ENCODE data around the gene ULK4.

ULK4 gene

DNA sequence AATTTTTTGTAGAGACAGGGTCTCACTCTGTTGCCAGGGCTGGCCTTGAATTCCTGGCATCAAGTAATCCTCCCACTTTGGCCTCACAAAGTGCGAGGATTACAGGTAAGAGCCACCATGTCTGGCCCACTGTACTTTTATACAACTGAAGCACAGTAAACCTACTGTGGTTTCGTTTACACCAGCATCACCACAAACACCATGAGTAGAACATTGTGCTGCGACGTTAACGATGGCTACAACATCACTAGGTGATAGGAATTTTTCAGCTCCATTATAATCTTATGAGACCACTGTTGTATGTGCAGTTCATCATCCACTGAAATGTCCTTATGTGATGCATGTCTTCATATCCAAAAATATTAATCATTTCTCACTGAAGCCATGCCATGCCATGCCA is 750.9 kb downstream of the ULK4 start:
- no peaks in the 10 kb centered on the region for H3K27me3 ChIP-seq (replicated peaks)
- H3K36me3 ChIP-seq (replicated peaks), result no peaks in the 10 kb centered on the region
- no peak for DNase-seq
- H3K27ac ChIP-seq, result no peak overlapping the region
- no peak overlapping the region for H3K4me3 ChIP-seq (ENCODE audit: low read depth, low read length)
- in situ Hi-C loops (cut with HindIII; ENCODE audit: low pct_ligation_motif_present, low sequenced_read_pairs), result no loop called here
- TF ChIP-seq, protein P1, sequence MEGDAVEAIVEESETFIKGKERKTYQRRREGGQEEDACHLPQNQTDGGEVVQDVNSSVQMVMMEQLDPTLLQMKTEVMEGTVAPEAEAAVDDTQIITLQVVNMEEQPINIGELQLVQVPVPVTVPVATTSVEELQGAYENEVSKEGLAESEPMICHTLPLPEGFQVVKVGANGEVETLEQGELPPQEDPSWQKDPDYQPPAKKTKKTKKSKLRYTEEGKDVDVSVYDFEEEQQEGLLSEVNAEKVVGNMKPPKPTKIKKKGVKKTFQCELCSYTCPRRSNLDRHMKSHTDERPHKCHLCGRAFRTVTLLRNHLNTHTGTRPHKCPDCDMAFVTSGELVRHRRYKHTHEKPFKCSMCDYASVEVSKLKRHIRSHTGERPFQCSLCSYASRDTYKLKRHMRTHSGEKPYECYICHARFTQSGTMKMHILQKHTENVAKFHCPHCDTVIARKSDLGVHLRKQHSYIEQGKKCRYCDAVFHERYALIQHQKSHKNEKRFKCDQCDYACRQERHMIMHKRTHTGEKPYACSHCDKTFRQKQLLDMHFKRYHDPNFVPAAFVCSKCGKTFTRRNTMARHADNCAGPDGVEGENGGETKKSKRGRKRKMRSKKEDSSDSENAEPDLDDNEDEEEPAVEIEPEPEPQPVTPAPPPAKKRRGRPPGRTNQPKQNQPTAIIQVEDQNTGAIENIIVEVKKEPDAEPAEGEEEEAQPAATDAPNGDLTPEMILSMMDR (IDR thresholded peaks at IDR 0.05; ENCODE audit: low read depth, low read length, missing control alignments), result no peak

DNA sequence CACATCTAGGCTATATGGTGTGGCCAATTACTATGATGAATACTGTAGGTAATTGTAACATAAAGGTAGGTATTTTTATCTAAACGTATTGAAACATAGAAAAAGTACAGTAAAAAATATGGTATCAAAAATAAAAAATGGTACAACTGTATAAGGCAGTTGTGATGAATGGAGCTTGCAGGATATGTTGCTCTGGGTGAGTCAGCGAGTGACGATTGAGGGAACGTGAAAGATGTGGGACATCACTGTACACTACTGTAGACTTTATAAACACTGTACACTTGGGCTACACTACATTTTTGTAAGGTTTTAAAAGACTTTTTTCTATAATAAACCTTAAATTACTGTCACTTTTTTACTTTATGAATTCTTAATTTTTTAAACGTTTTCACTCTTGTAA is 752.3 kb downstream of the ULK4 start:
- DNase-seq, result peak; percentile 42
- H3K4me3 ChIP-seq (ENCODE audit: low read depth, low read length), result no peak overlapping the region
- in situ Hi-C loops (cut with HindIII; ENCODE audit: low pct_ligation_motif_present, low sequenced_read_pairs), result no loop called here
- no peak overlapping the region for H3K27ac ChIP-seq
- TF ChIP-seq, protein P1 (IDR thresholded peaks at IDR 0.05; ENCODE audit: low read depth, low read length, missing control alignments), result no peak
- H3K36me3 ChIP-seq (replicated peaks), result no peaks in the 10 kb centered on the region
- no peaks in the 10 kb centered on the region for H3K27me3 ChIP-seq (replicated peaks)

DNA sequence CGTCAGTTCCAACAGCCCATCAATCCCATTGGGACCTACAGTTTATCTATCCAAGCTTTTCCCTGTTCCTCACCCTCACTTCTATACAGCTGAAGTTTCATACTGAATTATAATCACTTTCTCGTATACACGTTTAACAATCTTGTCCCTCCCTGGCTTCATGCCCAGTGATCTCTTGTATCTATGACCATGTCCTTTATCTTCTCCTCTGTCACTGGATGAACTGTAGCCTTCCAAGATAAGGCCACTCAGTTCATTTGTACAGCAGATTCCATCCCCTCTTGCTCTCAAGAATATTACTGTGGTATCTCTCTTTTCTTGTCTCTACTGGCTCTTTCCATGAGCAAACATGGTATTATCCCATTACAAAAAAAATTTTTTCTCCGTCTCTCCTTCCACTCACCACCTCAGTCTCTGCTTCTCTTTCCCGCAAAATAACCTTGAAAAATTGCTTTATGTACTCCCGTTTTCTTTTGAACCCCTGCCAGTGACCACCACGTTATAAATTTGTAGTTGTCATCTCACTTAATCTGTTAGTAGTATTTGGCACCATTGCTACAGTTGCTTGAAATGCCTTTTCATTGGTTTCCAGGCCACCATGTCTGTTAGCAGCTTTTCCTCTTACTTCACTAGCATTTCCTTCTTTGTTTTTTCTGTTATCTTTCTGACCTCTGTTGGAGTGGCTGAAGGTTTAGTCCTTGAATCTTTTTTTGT is 753.2 kb downstream of the ULK4 start:
- DNase-seq, result no peak
- Histone ChIP-seq H3K36me3 (replicated peaks) (no peaks in the 10 kb centered on the region), H3K27me3 (replicated peaks) (no peaks in the 10 kb centered on the region), H3K27ac (no peak overlapping the region), H3K4me3 (ENCODE audit: low read depth, low read length) (no peak overlapping the region)
- TF ChIP-seq, protein P1 (IDR thresholded peaks at IDR 0.05; ENCODE audit: low read depth, low read length, missing control alignments), result no peak
- in situ Hi-C loops (cut with HindIII; ENCODE audit: low pct_ligation_motif_present, low sequenced_read_pairs), result no loop called here

DNA sequence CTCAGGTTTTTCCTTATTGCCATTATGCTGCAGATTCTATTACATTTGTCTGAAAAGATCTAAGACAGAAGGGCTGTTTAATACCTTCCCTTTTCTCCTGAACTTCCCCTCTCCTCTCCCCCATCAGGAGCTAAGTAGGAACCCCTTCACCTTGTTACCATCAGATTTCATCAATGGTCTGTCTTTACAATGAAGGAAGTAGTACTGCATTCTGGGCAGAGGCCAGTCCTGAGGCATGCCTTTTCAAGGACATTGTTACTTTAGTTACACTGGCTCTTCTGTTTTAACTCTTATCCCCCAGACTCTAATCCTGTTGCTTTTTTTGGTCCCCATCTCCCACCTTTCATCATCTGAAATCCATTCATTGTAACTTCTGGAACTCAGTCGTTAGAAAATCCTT is 754.5 kb downstream of the ULK4 start:
- in situ Hi-C loops (cut with HindIII; ENCODE audit: low pct_ligation_motif_present, low sequenced_read_pairs), result no loop called here
- no peak overlapping the region for H3K27ac ChIP-seq
- H3K36me3 ChIP-seq (replicated peaks), result no peaks in the 10 kb centered on the region
- no peak for DNase-seq
- H3K4me3 ChIP-seq (ENCODE audit: low read depth, low read length), result no peak overlapping the region
- TF ChIP-seq, protein P1 (IDR thresholded peaks at IDR 0.05; ENCODE audit: low read depth, low read length, missing control alignments), result no peak
- no peaks in the 10 kb centered on the region for H3K27me3 ChIP-seq (replicated peaks)

DNA sequence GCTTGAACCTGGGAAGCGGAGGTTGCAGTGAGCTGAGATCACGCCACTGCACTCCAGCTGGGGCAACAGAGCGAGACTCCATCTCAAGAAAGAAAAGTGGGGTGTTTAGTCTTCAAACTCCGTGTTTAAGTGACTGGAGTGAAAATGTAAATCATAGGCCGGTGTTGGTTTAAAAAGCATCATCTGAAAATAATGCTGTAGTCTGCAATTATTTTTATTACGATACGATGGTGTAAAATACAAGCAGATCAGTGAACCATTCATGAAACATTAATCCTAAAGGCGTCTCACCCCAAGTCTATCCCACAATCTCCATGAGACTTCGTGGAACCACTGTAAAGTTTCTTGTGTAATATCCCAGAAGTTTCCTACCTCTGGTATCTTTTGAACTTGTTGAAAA is 756.3 kb downstream of the ULK4 start:
- H3K4me3 ChIP-seq (ENCODE audit: low read depth, low read length), result no peak overlapping the region
- TF ChIP-seq, protein P1 (IDR thresholded peaks at IDR 0.05; ENCODE audit: low read depth, low read length, missing control alignments), result no peak
- in situ Hi-C loops (cut with HindIII; ENCODE audit: low pct_ligation_motif_present, low sequenced_read_pairs), result no loop called here
- H3K27ac ChIP-seq, result no peak overlapping the region
- H3K36me3 ChIP-seq (replicated peaks), result no peaks in the 10 kb centered on the region
- no peak for DNase-seq
- H3K27me3 ChIP-seq (replicated peaks), result no peaks in the 10 kb centered on the region

DNA sequence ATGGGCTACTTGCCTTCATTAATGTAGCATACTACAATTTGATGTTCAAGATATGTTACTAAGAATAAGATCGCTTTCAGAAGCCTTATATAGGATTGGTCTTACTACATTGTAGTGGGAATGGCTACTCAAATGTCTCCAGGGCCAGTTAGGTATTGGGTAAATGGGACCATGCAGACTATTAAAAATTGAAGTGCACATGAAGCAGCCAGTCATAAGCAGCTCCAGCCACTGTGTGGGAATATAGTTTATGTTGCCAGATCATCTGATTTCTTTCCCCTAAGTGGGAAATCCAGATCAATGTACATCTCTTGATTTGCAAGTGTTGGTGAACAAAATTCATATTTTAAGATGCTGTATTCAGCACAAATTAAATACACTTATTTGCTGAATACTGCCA is 757.5 kb downstream of the ULK4 start:
- TF ChIP-seq, protein P1 (IDR thresholded peaks at IDR 0.05; ENCODE audit: low read depth, low read length, missing control alignments), result no peak
- in situ Hi-C loops (cut with HindIII; ENCODE audit: low pct_ligation_motif_present, low sequenced_read_pairs), result no loop called here
- H3K27ac ChIP-seq, result no peak overlapping the region
- no peak for DNase-seq
- H3K4me3 ChIP-seq (ENCODE audit: low read depth, low read length), result no peak overlapping the region
- no peaks in the 10 kb centered on the region for H3K36me3 ChIP-seq (replicated peaks)
- H3K27me3 ChIP-seq (replicated peaks), result no peaks in the 10 kb centered on the region

Measured in brain microvascular endothelial cell (primary cell).